Glomerular visceral epithelial cell (primary cell): ENCODE measurements around the gene CDKN1B.

ENCODE experiments used
- DNase-seq: peaks from one replicate; pipeline ENCODE4 v3.0.0-alpha.2; 2016; ENCODE audit errors: extremely low spot score

Gene CDKN1B

GRCh38 chr12:12716793-12717585 is at the start of gene CDKN1B:
Gene CDKN1B (plus strand): TSS chr12:12717368. CDS start chr12:12717840, 472 bp downstream.
- DNase-seq: peak; percentile 93

DNA sequence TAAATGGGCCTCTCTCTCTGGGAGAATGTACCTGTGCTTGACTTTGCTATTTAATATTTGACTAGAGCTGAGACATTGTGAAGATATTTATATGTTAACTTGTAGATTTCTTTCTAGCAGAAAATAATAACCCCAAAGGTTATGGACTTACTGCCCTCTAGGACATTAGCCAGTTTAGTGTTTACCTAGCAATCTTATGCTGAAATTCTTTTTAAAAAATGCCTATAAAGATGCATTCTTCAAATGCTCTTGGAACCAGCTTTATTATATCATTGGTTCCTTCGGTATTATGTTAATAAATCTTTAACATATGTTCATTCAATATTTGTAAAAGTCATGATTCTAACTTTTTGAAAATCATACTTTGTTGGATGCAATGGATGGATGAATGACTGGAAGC is 49.2 kb upstream of the CDKN1B start:
- DNase-seq: no peak

DNA sequence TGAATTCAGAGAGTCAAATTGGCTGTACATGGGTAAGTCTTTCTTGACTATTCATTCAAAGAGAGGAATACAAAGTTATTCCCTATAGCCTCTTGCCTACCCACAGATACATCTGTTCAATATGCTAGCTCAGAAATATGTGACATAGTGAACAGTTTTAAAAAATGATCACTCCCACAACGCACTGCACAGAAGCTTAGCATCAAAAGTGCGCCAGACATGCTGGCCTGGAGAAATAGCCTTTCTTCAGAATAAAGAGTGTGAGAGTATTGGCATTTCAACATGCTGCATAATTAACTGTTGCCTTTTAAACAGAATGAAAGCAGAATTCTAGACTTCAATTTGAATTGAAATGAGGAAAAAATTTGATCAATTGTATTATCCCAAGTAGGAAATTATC is 48.1 kb upstream of the CDKN1B start:
- no peak for DNase-seq

DNA sequence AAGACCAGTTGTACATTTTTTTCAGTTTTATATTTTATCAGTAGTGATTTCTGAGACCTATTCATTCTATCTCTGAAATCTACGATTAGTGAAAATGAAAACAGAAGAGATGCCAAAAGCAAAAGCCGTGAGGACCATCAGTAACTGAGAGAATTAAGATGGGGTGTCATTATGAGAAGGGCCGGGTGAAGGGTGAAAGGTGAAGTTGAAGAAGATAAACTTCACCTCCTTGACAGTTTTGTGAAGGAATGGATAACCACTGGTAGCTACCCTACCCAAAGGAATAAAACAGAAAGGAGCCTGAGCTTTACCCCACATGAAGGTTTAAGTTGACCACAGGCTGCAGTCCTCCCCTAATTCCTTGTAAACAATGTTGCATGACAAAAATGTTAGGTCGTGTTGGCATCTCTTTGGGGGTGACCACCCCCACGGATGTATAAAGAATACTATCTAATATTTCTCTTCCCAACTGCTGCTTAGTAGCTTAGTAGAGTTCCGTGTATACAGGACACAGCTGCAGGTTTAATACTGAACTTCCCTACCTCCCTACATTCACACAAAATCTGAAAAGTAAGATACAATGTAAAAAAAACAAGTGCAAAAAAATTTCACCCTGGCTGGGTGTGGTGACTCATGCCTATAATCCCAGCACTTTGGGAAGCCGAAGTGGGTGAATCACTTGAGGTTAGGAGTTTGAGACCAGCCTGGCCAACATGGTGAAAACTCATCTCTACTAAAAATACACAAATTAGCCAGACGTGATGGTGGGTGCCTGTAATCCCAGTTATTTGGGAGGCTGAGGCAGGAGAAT is 45.1 kb upstream of the CDKN1B start:
- DNase-seq: peak; percentile 63

GRCh38 chr12:12673296-12673695 is 43.9 kb upstream of the CDKN1B start:
- DNase-seq: no peak

- no peak for DNase-seq
These were observed 40.6 kb upstream of the CDKN1B start for GRCh38 chr12:12676605-12677004.

DNA sequence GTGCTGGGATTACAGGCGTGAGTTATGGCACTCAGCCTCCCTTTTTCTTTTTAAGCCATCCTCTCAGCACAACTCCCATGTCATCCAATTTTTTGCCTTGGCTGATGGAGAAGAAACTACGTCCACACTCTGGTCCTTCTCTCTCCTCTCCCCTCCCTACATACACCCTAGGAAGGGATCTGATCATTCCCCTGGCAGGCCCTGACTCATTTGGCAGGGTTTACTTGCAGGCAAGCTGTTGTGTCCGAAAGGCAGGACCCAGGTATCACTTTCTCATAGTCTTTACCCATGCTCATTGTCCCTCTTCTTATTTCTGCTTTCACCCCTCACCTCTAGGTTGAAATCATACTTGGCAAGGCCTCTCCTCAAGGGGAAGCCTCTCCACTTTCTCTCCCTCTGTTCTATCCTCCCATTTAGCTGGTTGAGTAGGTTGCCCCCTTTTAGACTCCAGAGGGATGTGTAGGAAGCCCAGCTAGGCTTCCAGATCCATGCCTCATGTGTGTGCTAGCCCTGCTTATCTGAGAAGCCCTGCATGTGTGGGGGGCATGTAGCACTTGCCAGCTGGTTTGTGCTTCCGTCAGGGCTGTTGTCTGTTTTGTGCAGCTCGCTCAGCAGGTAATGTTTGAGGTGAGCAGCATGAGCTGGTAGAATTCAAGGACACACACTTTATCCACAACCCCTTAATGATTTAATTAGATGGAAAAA is 36.0 kb upstream of the CDKN1B start:
- no peak for DNase-seq

DNA sequence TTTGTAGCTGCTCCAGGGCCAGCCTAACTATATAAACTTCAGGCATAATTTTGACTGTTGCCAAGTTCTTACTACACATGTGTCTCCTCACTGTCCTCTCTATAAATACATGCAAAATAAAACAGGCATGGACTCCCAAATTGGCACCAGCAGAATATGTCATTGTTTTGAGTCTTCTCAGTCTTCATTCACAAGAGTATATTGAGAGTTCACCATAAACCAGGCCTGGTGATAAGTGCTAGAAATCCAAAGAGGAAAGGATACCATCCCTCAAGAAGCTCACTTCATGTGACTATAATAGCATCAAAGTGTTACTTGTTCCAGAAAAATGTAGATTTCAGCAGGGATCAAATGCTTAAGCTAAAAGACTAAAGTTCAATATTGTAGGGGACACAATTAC is 34.9 kb upstream of the CDKN1B start:
- DNase-seq: no peak

DNA sequence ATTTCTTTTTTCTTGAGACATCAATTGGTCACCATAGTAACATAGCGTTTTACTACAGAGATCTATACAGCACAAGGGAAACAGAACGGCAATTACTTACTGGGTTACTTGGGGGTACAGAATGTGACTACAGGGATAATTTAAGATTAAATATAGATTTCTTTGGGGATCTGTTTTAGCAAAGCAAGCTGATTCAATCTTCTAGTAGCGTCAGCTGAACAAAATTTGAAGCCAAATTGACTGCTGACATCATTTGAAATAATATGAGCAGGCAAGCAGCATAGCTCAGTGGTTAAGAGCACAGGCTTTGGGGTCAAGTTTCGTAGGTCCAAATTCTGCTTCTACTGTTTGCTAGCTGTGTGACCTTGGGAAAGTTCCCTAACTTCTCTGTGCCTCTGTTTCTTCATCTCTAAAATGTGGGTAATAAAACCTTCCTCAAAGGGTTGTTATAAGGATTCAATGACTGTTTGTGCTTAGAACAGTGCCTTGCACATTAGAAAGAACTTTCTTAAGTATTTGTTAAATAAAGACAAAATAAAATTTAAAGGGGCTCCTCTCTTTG is 34.0 kb upstream of the CDKN1B start:
- DNase-seq: no peak

DNA sequence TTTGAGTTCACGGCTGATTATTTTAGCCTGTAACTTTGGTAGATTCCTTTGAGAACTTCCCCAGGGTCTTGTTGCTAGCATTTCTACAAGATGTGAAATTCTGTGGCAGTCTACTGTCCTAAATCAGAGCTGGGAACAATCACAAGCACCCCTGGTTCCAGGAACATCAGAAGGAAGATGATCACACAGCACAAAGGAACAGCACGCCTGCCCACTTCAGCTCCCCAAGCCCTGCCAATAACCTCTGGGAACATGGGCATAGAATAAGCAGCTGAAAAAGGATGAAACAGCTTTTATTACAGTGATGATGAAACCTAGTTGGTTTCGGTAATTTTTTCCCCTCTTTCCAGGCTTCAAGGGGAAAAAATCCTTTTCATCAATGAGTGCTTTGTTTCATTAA is 33.4 kb upstream of the CDKN1B start:
- no peak for DNase-seq

- no peak for DNase-seq
These were observed 32.6 kb upstream of the CDKN1B start for GRCh38 chr12:12684375-12685106.

- DNase-seq: no peak
These were observed 31.9 kb upstream of the CDKN1B start for GRCh38 chr12:12685305-12685704.

DNA sequence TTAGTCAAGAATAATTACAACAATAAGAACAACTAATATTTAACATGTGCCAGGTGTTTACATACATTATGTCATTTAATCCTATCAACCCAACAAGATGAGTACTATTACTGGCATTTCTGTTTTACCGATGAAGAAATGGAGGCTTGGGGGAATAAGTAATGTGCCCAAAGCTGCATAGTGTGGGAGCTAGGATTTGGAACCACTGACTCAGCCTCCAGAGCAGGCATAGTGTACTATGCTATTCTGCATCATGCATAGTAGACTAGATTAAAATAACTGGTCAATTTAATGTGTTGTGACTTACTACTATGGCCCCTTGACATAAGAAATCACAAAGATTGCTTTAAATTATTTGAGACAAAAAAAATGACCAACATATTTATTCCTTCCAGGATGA is 30.7 kb upstream of the CDKN1B start:
- no peak for DNase-seq

GRCh38 chr12:12686925-12687324 is 30.2 kb upstream of the CDKN1B start:
- DNase-seq: no peak

GRCh38 chr12:12689647-12690300 is 27.4 kb upstream of the CDKN1B start:
- no peak for DNase-seq

GRCh38 chr12:12691549-12691948 is 25.6 kb upstream of the CDKN1B start:
- DNase-seq: no peak

GRCh38 chr12:12693111-12693671 is 24.0 kb upstream of the CDKN1B start:
- DNase-seq: peak; percentile 72

DNA sequence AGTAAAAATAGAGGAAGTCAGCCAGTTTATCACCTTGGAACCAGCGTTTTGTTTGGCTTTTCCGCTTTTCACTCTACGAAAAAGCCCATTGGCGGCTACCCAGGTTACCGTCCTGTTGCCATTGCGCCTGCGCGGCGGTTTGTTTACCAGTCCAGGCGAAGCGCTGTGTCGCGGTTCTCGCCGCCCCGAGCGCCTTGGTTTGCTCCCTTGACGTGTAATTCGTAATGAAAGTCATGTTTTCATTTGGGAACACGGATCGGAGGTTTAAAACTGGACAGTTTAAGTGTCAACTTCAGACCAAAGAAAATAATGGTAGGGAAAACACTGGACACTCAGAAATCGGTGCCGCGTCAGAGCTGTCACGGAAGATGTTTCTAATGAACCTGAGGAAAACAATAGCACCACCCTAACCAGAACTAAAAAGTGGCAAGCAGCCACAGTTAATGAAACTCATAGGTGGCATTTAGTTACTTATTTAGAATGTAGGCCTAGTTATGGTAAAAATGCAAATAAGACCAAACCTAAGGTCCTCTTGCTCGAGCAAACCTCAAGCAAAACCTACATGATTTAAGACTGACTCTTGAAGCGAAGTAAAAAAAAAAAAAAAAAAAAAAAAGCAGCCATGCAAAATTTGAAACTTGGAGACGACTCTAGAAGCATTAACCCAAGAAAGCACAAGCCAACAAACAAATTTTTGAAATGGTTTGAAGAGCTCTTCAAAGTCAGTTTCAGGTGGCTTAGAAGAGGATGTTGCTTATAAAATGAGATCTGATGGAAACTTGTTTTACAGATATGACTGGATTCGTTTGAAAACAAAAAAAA is 20.4 kb upstream of the CDKN1B start:
- peak; percentile 73 for DNase-seq

DNA sequence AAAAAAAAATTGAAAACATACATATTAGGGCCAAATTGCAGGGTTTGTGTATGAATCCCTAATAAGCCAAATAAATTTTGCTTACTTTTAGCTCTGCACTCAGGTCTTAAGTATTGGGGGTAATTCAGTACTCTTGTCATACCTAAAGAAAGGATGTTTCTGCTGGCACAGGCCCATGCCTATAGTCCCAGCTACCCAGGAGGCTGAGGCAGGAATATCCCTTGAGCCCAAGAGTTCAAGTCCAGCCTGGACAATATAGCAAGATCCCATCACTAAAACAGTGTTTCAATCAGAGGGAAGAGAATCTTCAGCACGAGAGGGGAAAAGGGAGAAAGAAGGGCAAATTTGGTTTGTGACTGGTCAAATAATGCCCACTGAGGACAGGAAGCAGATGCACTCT is 17.8 kb upstream of the CDKN1B start:
- DNase-seq: no peak

DNA sequence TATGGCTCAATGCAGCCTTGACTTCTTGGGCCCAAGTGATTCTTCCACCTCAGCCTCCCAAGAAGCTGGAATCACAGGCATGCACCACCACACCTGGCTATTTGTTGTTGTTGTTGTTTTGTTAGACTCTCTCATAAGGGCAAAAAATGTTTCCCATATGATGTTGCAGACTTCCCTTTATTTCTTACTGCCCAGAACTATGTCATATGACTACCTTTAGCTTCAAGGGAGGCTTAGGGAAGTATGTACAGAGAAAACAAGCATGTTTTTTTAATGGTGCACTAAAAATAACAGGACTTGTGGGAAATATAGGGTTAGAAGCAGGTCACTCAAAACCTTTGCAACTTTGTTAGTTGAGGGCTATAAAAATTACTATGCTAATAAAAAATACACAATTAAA is 16.9 kb upstream of the CDKN1B start:
- DNase-seq: no peak
